Natural killer cell (primary cell): Measurements from ENCODE around the gene SDHA. TPM values are rescaled to one million over a fixed set of nuclear protein-coding genes. Genes with fewer than 3 reads are reported as not detected.
"Not testable (repeated sequence)": the region's sequence is repeated elsewhere in the genome, so short reads cannot be mapped to it uniquely, and the experiment has no call there.

Source experiments
- ATAC-seq, 3 donors: fragments of 150-1000 bp in 2 of 3; fragments of 200-7000 bp in 1 of 3; cut with Tn5 transposase; 1 replicate in 1 of 3; 2 replicates in 2 of 3; pipeline ENCODE4 v1.10.0; 2021; ENCODE audit warnings: mild to moderate bottlenecking in 2 of 3, moderate library complexity in 2 of 3
- DNase-seq, 2 donors: peaks; one replicate each; pipeline versions ENCODE4 v3.0.0 to v3.0.0-alpha.2; 2013 to 2021; ENCODE audit warnings: mixed read lengths in 1 of 2
- H3K27ac ChIP-seq: one replicate; pipeline ENCODE4 v1.5.1; 2013; ENCODE audit warnings: mild to moderate bottlenecking, low read length
- H3K27me3 ChIP-seq: one replicate; pipeline ENCODE4 v1.6.1; 2013; ENCODE audit warnings: low read length; ENCODE audit not compliant: control insufficient read depth, insufficient read depth
- H3K36me3 ChIP-seq: one replicate; pipeline ENCODE4 v1.6.1; 2013; ENCODE audit warnings: low read length; ENCODE audit not compliant: control insufficient read depth, insufficient read depth
- H3K4me1 ChIP-seq: one replicate; pipeline ENCODE4 v1.6.1; 2013; ENCODE audit warnings: low read length; ENCODE audit not compliant: control insufficient read depth, insufficient read depth
- H3K4me3 ChIP-seq: one replicate; pipeline ENCODE4 v1.5.1; 2013; ENCODE audit warnings: low read length
- H3K9me3 ChIP-seq: one replicate; pipeline ENCODE4 v1.6.1; 2013; ENCODE audit warnings: low read length; ENCODE audit not compliant: control insufficient read depth, insufficient read depth
- H3K27ac Mint-ChIP-seq, 2 donors: one replicate each; pipeline ENCODE4 v1.8.0; 2022; ENCODE audit warnings: mild to moderate bottlenecking in 2 of 2, mixed read lengths in 2 of 2, moderate library complexity in 1 of 2
- H3K27me3 Mint-ChIP-seq, 2 donors: one replicate each; pipeline ENCODE4 v1.8.0; 2022; ENCODE audit warnings: low read depth in 2 of 2, mixed read lengths in 2 of 2
- H3K36me3 Mint-ChIP-seq: one replicate; pipeline ENCODE4 v1.8.0; 2022; ENCODE audit warnings: mixed read lengths
- H3K4me1 Mint-ChIP-seq, 2 donors: one replicate each; pipeline ENCODE4 v1.8.0; 2022; ENCODE audit warnings: mixed read lengths in 2 of 2
- H3K4me3 Mint-ChIP-seq: one replicate; pipeline ENCODE4 v1.8.0; 2022; ENCODE audit warnings: mild to moderate bottlenecking, moderate library complexity, mixed read lengths
- H3K9me3 Mint-ChIP-seq, 2 donors: one replicate each; pipeline ENCODE4 v1.8.0; 2022; ENCODE audit warnings: mixed read lengths in 2 of 2
- CTCF ChIP-seq: fragments of 200-600 bp; IDR thresholded peaks from one replicate; pipeline ENCODE4 v1.8.0; 2022; ENCODE audit warnings: antibody characterized with exemption
- WGBS: methylation state at CpG from one replicate; pipeline ENCODE4 v1.1.7; 2013; ENCODE audit warnings: missing lambda C conversion rate; ENCODE audit not compliant: insufficient coverage; 5-methylcytosine and 5-hydroxymethylcytosine counted together
- intact Hi-C: fragments of 100-400 bp; cut with micrococcal nuclease; formaldehyde crosslinking; loops from one replicate; pipeline ENCODE4 v1.14.2; 2022
- total RNA-seq, 4 donors: library from RNA; stranded (reverse); fragments of 120-200 nt in 1 of 4; gene quantifications; one replicate each; pipeline versions ENCODE4 v1.2.3 to v1.2.4, GENCODE V29; 2013 to 2022

SDHA gene
- total RNA-seq, 3 donors from 2014 or later (not counting 1 experiment from before 2014, with no cell fraction given), result 173 to 183 (median 173) TPM

GRCh38 chr5:302416-302815, 84.3 kb downstream of the SDHA start:
- H3K27me3 ChIP-seq, H3K36me3 Mint-ChIP-seq, H3K4me3 ChIP-seq, H3K4me3 Mint-ChIP-seq, H3K27ac ChIP-seq, H3K9me3 Mint-ChIP-seq, H3K27me3 Mint-ChIP-seq, H3K27ac Mint-ChIP-seq, H3K9me3 ChIP-seq, H3K4me1 ChIP-seq, intact Hi-C loops, ATAC-seq, DNase-seq: not testable (repeated sequence)
- peaks cover 19 to 24% of the 10 kb centered on the region in 2 donors for H3K4me1 Mint-ChIP-seq
- WGBS, result 80% methylated on average over 8 of the region's 8 CpGs
- H3K36me3 ChIP-seq, result peaks cover 14% of the 10 kb centered on the region

GRCh38 chr5:302966-303365, 84.8 kb downstream of the SDHA start:
- no peak for TF ChIP-seq CTCF
- Mint-ChIP-seq H3K4me1 (peaks cover 15 to 22% of the 10 kb centered on the region in 2 donors), H3K9me3 (no peaks in the 10 kb centered on the region), H3K27ac (no peak overlapping the region), H3K36me3 (no peaks in the 10 kb centered on the region), H3K4me3 (no peak overlapping the region), H3K27me3 (no peaks in the 10 kb centered on the region)
- Histone ChIP-seq H3K27ac (no peak overlapping the region), H3K27me3 (no peaks in the 10 kb centered on the region), H3K4me3 (no peak overlapping the region), H3K9me3 (no peaks in the 10 kb centered on the region), H3K36me3 (peaks cover 19% of the 10 kb centered on the region), H3K4me1 (peaks cover 4% of the 10 kb centered on the region)
- WGBS, result 90% methylated on average over 8 of the region's 8 CpGs
- DNase-seq, result no peak
- intact Hi-C loops, result no loop called here
- no peak for ATAC-seq

- WGBS, result 86% methylated on average over 5 of the region's 8 CpGs
- intact Hi-C loops, H3K4me1 ChIP-seq, H3K27me3 Mint-ChIP-seq, H3K9me3 ChIP-seq, H3K27ac ChIP-seq, H3K36me3 Mint-ChIP-seq, H3K27me3 ChIP-seq, H3K4me3 ChIP-seq, H3K9me3 Mint-ChIP-seq, H3K27ac Mint-ChIP-seq, H3K4me3 Mint-ChIP-seq, ATAC-seq, DNase-seq: not testable (repeated sequence)
- H3K4me1 Mint-ChIP-seq, result peaks cover 15 to 22% of the 10 kb centered on the region in 2 donors
- H3K36me3 ChIP-seq, result peaks cover 27% of the 10 kb centered on the region
These were observed 85.6 kb downstream of the SDHA start for GRCh38 chr5:303741-304140.

DNA sequence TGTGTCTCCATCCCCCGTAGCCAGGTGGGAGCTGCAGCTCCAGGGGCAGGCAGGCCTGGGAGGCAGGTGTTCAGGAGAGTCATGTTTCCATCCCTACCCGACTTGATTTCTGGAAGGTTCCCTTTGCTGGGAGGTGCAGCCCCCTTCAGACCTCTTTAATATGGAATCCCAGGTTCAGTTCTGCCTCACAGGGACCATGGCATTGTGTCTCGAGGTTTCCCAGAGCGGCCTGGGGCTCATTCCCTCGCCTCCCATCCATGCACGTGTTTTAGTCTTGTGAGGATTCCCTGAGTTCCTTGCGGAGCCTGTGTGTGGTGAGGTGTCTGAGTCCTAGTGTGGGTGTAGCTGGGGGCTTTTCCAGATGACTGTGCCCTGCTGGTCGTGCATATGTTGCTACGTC, 86.9 kb downstream of the SDHA start:
- Histone ChIP-seq H3K4me3 (no peak overlapping the region), H3K4me1 (no peaks in the 10 kb centered on the region), H3K27me3 (no peaks in the 10 kb centered on the region), H3K27ac (no peak overlapping the region), H3K36me3 (peaks cover 30% of the 10 kb centered on the region), H3K9me3 (no peaks in the 10 kb centered on the region)
- TF ChIP-seq CTCF, result no peak
- peaks cover 15 to 22% of the 10 kb centered on the region in 2 donors for H3K4me1 Mint-ChIP-seq
- H3K27me3 Mint-ChIP-seq, result no peaks in the 10 kb centered on the region
- H3K36me3 Mint-ChIP-seq, result no peaks in the 10 kb centered on the region
- no peak overlapping the region for H3K27ac Mint-ChIP-seq
- no peak overlapping the region for H3K4me3 Mint-ChIP-seq
- WGBS, result 95% methylated on average over 9 of the region's 9 CpGs
- DNase-seq (no peak), ATAC-seq (no peak)
- no peaks in the 10 kb centered on the region for H3K9me3 Mint-ChIP-seq
- intact Hi-C loops, result no loop called here
